Measurements from ENCODE around the gene KCNIP1.

KCNIP1 gene

DNA sequence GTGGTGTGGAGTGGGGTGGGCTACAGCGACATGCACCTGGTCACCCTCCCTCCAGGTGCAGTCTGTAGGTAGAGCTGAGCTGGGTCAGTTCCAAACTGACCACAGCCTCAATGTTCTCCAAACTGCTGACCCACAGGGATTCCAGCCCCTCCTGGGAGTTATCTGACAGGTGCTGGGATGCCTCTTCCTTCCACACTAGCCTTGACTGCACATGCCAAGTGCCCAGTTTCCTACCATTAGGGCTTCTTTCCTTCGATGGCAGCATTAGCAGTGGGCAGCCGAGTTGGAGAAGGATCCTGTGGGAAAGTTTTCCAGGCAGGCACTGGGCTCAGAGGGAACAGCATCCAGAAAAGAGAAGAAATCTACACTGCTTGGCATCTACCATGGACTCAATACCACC, 215.7 kb downstream of the KCNIP1 start:
- ATAC-seq (no peak), DNase-seq (ENCODE audit: low spot score in 2 of 2) (no peak)
- Mint-ChIP-seq H3K4me3 (no peak overlapping the region), H3K4me1 (no peaks in the 10 kb centered on the region), H3K36me3 (no peaks in the 10 kb centered on the region), H3K27ac (no peak overlapping the region), H3K9me3 (no peaks in the 10 kb centered on the region)

DNA sequence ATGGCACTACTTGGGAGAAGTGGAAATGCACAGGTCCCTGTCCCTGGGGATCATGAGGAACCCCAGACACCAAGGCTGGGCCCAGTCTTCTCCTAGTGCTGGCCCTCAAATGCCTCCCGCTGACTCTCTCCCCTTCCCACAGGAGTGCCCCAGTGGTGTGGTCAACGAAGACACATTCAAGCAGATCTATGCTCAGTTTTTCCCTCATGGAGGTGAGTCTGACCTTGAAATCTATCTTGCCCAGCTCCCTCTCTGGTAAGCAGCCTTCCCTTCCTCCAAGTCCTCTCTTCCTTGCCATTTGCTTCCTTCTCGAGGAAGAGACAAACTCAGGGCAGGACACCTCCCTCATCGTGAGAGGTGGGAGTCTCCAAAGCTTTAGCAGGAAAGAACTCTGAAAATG, 216.4 kb downstream of the KCNIP1 start:
- no peak overlapping the region for H3K27ac Mint-ChIP-seq
- no peaks in the 10 kb centered on the region for H3K36me3 Mint-ChIP-seq
- H3K9me3 Mint-ChIP-seq, result no peaks in the 10 kb centered on the region
- ATAC-seq (no peak), DNase-seq (ENCODE audit: low spot score in 2 of 2) (peak in 1 of 2 donors; percentile 32)
- no peak overlapping the region for H3K4me3 Mint-ChIP-seq
- no peaks in the 10 kb centered on the region for H3K4me1 Mint-ChIP-seq

DNA sequence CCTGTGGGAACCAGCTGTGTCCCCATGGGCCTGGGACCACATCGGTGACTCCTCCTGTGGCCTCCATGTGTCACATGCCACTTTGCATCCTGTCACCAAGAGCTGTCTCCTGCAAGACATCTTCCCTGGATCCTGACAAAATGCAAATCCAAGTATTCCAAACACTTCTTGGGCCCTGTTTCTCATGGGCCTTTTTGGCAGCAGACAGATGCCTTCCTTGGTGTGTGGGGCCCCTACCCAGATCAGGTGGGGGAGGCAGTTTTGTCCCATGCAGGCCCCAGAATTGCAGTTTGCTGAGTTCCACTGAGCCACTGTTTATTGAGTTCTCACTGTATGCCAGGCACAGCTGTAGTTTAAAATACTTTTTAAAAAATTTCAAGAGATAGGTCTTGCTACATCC, 217.2 kb downstream of the KCNIP1 start:
- Mint-ChIP-seq H3K9me3 (no peaks in the 10 kb centered on the region), H3K4me3 (no peak overlapping the region), H3K27ac (no peak overlapping the region), H3K4me1 (no peaks in the 10 kb centered on the region), H3K36me3 (no peaks in the 10 kb centered on the region)
- DNase-seq (ENCODE audit: low spot score in 2 of 2), result peak in 1 of 2 donors; percentile 30
- no peak for ATAC-seq

DNA sequence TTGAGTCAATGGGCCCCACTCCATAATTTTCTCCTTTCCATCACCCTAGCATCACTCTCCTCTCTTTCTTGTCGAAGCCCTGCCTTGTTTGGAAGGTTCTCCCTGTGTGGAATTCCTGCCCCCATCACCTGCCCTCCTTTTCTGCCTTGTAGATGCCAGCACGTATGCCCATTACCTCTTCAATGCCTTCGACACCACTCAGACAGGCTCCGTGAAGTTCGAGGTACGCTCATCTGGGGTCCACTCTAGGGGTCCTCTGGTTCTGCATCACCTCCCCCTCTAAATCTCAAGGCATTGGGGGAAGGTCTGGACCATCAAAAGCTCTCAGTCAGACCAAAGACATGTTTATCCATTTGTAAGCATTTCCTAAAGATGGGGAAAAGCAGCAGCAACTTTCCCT, 217.9 kb downstream of the KCNIP1 start:
- H3K4me3 Mint-ChIP-seq, result no peak overlapping the region
- ATAC-seq, result no peak
- H3K36me3 Mint-ChIP-seq, result no peaks in the 10 kb centered on the region
- H3K4me1 Mint-ChIP-seq, result no peaks in the 10 kb centered on the region
- no peak for DNase-seq (ENCODE audit: low spot score in 2 of 2)
- no peak overlapping the region for H3K27ac Mint-ChIP-seq
- no peaks in the 10 kb centered on the region for H3K9me3 Mint-ChIP-seq

DNA sequence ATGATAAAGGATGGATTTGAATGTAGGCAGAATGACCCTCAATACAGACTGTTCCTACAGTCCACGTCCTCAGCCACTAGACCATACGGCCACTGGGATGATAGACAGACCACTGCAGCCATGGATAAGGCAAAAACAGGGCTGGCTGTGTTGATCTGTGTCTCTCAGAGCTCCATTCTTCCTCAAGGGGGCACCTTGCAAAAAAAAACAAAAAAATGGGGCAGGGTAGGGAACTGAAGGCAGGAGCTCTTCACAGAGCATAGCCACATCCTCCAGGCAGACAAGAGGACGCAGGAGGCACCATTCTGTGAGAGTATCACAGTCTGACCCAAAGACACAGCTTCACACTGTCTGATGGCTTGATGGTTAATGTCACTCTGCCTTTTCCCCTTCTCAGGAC, 218.5 kb downstream of the KCNIP1 start:
- no peak overlapping the region for H3K27ac Mint-ChIP-seq
- H3K9me3 Mint-ChIP-seq, result no peaks in the 10 kb centered on the region
- DNase-seq (ENCODE audit: low spot score in 2 of 2), result no peak
- ATAC-seq, result no peak
- H3K4me1 Mint-ChIP-seq, result no peaks in the 10 kb centered on the region
- H3K36me3 Mint-ChIP-seq, result no peaks in the 10 kb centered on the region
- H3K4me3 Mint-ChIP-seq, result no peak overlapping the region

DNA sequence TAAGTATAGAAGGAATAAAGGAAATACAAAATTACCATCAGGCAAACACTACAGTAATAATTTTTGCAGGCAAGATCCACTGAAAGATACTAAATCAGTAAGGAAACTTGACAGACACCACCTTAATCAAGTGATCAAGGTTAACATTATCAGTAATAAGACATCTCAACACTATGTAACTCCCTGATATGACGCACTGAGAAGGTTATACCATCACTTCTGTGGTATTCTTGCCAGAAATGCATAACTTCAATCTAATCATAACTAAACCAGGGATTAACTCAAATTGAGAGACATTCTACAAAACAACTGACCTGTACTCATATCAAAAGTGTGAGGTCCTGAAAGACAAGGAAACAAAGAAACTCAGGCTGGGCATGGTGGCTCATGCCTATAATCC, 227.2 kb downstream of the KCNIP1 start:
- ATAC-seq (peak; percentile 61), DNase-seq (ENCODE audit: low spot score in 2 of 2) (no peak)
- H3K36me3 Mint-ChIP-seq, result no peaks in the 10 kb centered on the region
- peaks cover 8% of the 10 kb centered on the region for H3K9me3 Mint-ChIP-seq
- no peak overlapping the region for H3K27ac Mint-ChIP-seq
- no peaks in the 10 kb centered on the region for H3K4me1 Mint-ChIP-seq
- H3K4me3 Mint-ChIP-seq, result no peak overlapping the region

DNA sequence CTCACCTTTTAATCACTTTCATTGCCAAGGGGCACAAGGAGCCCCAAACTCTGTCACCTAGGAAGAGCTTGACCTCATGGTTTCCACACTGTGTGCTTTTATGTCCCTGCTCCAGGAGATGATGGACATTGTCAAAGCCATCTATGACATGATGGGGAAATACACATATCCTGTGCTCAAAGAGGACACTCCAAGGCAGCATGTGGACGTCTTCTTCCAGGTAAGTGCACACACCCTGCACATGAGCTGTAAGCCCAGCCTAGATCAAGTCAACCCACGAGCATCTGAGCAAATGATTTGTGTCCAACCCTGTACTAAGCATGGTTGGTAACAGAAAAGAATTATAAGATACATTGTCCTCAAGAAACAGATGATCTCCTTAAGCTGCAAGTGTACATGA, 228.9 kb downstream of the KCNIP1 start:
- no peaks in the 10 kb centered on the region for H3K36me3 Mint-ChIP-seq
- no peak overlapping the region for H3K4me3 Mint-ChIP-seq
- no peak for DNase-seq (ENCODE audit: low spot score in 2 of 2)
- no peaks in the 10 kb centered on the region for H3K4me1 Mint-ChIP-seq
- peaks cover 8% of the 10 kb centered on the region for H3K9me3 Mint-ChIP-seq
- H3K27ac Mint-ChIP-seq, result no peak overlapping the region
- ATAC-seq, result peak; percentile 44

DNA sequence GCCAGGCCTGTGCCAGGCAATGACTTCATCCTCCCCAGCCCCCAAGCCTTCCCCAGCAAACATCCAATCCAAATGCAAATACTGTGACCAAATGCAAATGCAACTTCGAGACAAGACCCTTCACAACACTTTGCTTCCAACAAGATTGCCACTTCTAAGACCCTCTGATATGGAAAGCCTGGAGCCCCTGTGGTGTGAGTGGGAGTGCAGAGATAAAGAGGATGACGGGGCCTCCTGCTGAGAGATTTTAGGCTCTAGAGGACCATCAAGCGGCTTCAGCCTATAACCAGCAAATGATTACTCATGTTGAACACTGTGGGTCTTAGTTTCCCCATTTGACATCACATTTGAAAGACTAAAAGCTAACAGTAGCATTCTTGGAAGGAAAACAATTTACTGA, 233.1 kb downstream of the KCNIP1 start:
- DNase-seq (ENCODE audit: low spot score in 2 of 2), result no peak
- H3K27ac Mint-ChIP-seq, result no peak overlapping the region
- no peak for ATAC-seq
- no peaks in the 10 kb centered on the region for H3K4me1 Mint-ChIP-seq
- no peak overlapping the region for H3K4me3 Mint-ChIP-seq
- no peaks in the 10 kb centered on the region for H3K36me3 Mint-ChIP-seq
- peaks cover 8% of the 10 kb centered on the region for H3K9me3 Mint-ChIP-seq

DNA sequence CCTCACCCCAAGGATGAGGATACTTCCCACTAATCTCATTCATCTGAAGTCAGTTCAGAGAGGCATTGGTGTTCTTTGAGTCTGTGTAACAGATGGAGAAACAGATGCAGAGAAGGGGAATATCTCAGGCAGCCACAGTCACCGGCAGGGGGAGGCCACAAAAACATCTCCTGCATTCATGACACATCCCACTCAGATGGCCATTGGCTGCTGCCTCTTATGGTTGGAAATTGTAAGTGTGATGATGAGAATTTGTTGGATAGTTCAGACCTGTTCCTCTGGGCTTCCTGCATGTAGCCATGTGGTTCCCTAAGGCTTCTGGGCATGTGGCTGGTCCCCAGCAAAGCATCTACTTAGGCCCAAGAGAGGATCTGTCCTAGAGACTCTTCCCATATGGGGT, 233.8 kb downstream of the KCNIP1 start:
- H3K36me3 Mint-ChIP-seq, result no peaks in the 10 kb centered on the region
- no peaks in the 10 kb centered on the region for H3K4me1 Mint-ChIP-seq
- no peak overlapping the region for H3K4me3 Mint-ChIP-seq
- H3K9me3 Mint-ChIP-seq, result peaks cover 8% of the 10 kb centered on the region
- no peak overlapping the region for H3K27ac Mint-ChIP-seq
- no peak for DNase-seq (ENCODE audit: low spot score in 2 of 2)
- ATAC-seq, result no peak

DNA sequence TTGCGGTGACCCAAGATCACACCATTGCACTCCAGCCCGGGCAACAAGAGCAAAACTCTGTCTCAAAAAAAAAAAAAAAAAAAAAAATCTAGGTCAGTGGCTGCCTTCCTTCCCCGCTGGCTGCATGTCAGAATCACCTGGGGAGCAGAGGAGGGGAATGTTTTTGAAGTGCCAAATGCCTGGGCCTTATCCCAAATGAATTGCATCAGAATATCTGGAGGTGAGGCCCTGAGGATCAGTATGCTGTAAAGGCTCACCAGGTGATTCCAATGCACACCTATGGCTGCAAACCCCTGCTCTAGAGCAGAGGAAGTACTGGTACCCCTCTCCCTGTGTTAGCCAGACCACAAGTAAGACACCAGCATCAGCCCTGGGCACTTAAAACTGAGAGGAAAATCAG, 235.0 kb downstream of the KCNIP1 start:
- H3K36me3 Mint-ChIP-seq, result no peaks in the 10 kb centered on the region
- no peaks in the 10 kb centered on the region for H3K4me1 Mint-ChIP-seq
- DNase-seq (ENCODE audit: low spot score in 2 of 2) (no peak), ATAC-seq (no peak)
- no peak overlapping the region for H3K4me3 Mint-ChIP-seq
- H3K9me3 Mint-ChIP-seq, result peaks cover 8% of the 10 kb centered on the region
- H3K27ac Mint-ChIP-seq, result no peak overlapping the region

DNA sequence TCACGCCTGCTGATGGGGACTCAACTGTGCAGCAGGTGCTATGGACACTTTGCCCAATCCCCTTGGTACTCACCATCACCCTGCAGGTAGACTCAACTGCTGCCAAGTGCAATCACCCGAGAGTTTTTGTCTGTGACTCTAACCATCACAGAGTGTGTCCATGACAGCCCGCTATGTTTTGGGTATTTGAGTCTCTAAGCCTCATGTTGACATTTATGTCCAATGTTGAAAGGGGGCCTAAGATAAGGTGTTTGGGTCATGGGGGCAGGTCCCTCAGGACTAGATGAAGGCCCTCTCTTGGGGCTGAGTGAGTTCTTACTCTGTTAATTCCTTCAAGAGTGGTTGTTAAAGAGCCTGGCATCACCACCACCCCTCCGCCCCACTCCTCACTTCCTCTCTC, 235.6 kb downstream of the KCNIP1 start:
- H3K27ac Mint-ChIP-seq, result no peak overlapping the region
- no peak for ATAC-seq
- H3K4me3 Mint-ChIP-seq, result no peak overlapping the region
- peaks cover 8% of the 10 kb centered on the region for H3K9me3 Mint-ChIP-seq
- peaks cover 5% of the 10 kb centered on the region for H3K4me1 Mint-ChIP-seq
- DNase-seq (ENCODE audit: low spot score in 2 of 2), result no peak
- H3K36me3 Mint-ChIP-seq, result no peaks in the 10 kb centered on the region

DNA sequence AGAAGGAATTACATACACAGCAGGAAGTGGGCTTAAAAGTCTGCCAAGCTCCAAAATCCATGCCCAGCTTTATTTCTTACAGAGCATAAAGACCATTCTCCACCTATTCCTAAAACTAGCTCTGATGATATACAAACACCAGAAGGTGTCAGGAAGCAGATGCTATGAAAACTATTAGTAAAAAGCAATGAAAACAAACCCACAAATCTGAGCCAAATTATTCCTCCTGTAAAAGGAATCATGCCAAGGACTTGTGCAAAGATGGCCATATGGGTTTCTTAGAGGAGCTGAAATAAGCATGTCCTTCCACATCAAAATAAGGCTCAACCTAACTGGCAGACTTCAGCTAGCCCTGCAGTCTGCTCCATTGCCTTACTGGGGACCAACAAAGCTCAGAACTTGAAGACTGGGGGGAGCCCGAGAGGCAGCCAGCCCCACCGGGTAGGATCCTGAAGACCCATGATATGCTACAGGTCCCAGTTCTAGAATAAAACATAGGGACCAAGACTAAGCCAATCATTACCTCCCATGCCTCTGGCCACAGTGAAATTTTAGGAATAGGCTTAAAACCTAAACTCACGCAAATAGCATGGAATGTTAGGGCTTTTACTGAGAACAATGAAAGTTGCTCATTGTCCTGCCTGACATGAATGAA, 236.9 kb downstream of the KCNIP1 start:
- H3K4me1 Mint-ChIP-seq, result peaks cover 6% of the 10 kb centered on the region
- ATAC-seq (no peak), DNase-seq (ENCODE audit: low spot score in 2 of 2) (no peak)
- peaks cover 3% of the 10 kb centered on the region for H3K9me3 Mint-ChIP-seq
- no peaks in the 10 kb centered on the region for H3K36me3 Mint-ChIP-seq
- no peak overlapping the region for H3K4me3 Mint-ChIP-seq
- H3K27ac Mint-ChIP-seq, result no peak overlapping the region

DNA sequence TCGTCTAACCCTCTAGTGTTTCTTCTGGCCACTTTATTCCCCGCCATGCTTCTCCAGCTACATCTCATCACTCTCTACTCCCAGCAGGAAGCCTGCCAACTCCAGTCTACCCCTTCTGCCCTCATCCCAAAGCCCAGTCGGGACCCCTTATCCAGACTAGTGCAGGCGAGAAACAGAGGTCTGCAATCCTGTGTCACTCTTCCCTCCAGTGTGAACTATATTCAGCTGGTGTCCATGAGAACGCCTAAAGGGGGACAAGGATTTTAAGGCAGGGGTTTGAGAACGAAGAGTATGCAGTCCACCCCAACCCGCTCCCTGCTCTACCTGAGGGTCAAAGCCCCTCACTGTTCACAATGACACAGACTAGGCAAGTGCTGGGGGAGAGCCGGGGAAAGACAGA, 238.0 kb downstream of the KCNIP1 start:
- DNase-seq (ENCODE audit: low spot score in 2 of 2) (no peak), ATAC-seq (no peak)
- no peak overlapping the region for H3K4me3 Mint-ChIP-seq
- no peak overlapping the region for H3K27ac Mint-ChIP-seq
- H3K4me1 Mint-ChIP-seq, result peaks cover 6% of the 10 kb centered on the region
- no peaks in the 10 kb centered on the region for H3K36me3 Mint-ChIP-seq
- no peaks in the 10 kb centered on the region for H3K9me3 Mint-ChIP-seq

DNA sequence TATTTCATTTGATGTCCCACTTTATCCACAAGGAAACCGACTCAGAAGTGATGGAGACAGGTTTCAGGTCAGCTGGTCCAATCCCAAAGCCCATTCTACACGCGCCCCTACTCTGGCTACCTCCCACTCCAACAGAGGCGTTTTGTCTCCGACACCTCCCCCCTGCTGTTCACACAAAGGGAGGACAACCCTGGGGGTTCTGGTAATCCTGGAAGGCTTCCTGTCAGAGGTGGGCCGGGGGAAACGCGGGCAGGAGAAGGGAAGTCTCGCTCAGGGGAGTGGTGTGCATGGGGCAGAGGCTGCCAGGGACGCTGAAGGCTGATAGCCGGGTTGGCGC, 240.0 kb downstream of the KCNIP1 start:
- peaks cover 6% of the 10 kb centered on the region for H3K4me1 Mint-ChIP-seq
- H3K9me3 Mint-ChIP-seq, result no peaks in the 10 kb centered on the region
- no peak for DNase-seq (ENCODE audit: low spot score in 2 of 2)
- ATAC-seq, result no peak
- H3K4me3 Mint-ChIP-seq, result no peak overlapping the region
- no peaks in the 10 kb centered on the region for H3K36me3 Mint-ChIP-seq
- H3K27ac Mint-ChIP-seq, result no peak overlapping the region

DNA sequence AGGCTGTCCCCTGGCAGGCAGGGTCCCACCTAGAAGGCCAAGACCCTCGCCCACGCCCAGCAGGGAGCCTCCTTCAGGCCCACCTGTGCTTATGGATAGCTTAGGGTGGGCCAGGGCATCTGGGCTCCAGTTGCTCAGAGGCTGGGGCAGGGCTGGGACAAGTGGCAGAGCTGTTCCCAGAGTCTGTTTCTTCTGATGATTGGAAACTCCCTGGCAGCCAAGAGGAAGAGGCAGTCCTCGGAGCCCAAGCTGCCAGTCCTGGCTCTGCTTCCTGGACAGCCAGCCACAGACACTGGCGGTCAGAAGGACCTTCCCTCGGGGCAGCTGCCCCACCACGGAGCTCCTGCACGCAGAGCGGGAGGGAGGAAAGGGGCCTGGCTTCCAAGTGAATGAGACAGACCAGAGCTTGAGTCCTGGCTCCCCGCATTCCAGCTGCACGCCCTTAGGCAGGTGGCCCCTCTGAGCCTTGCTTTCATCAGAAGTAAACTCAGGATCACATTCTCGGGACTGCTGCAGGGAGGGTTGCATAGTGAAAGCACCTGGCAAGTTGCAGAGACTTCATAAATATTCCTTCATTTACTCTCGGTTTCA, 241.8 kb downstream of the KCNIP1 start:
- ATAC-seq (no peak), DNase-seq (ENCODE audit: low spot score in 2 of 2) (no peak)
- H3K27ac Mint-ChIP-seq, result no peak overlapping the region

DNA sequence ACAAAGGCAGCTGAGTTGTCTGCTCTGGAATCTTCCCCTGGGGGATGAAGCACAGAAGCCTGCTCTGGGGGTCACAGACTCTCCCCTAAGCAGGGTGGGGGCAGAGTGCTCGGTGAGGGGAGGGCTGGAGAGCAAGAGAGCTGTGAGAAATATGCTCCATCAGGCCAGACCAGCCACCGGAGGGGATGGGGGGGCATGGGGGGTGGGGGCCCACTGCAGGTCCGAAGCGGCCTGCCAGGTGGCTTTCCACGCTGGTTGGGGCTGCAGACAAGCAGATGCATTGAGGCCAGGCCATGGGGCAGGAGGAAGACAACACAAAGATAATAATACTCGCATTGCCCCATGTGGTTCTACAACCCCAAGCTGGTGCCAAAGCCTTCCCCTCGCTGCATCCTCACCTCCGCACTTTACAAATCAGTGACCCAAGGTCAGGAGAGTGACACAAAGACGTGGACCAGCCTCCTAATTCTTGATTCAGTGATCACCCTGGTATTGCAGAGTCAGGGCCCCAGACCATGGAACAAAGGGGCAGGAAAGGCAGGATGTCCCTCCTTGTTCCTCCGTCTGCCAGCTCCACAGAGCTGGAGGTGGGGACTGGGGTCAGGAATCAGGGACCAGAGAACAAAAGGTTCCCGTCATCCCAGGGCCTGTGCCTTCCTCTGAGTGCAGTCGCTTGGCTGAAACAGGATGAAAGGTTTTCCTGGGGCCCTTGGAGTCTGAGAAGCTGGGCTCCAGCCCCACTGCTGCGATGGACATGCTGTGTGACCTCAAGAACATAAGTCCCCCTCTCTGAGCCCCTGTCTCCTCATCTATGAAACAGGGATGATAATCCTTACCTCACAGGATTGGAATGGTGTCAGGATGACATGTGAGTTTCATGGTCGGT, 242.5 kb downstream of the KCNIP1 start:
- Mint-ChIP-seq H3K4me3 (no peak overlapping the region), H3K36me3 (no peaks in the 10 kb centered on the region), H3K27ac (no peak overlapping the region), H3K4me1 (peaks cover 6% of the 10 kb centered on the region), H3K9me3 (no peaks in the 10 kb centered on the region)
- ATAC-seq (no peak), DNase-seq (ENCODE audit: low spot score in 2 of 2) (no peak)

More for the DNA sequence above, 241.8 kb downstream of the KCNIP1 start:
- Mint-ChIP-seq H3K36me3 (no peaks in the 10 kb centered on the region), H3K4me3 (no peak overlapping the region), H3K4me1 (peaks cover 6% of the 10 kb centered on the region), H3K9me3 (no peaks in the 10 kb centered on the region)

Measured in stimulated activated effector memory CD8-positive, alpha-beta T cell treated with anti-CD3 and anti-CD28 coated beads, Interleukin-12 subunit alpha, Interleukin-12 subunit beta, amount 100 ng/mL, for 72 hours (primary cell).